AG04449 (cell line): ENCODE measurements around the gene COPS9.

ENCODE experiments used
- CTCF ChIA-PET: fragments of 350-600 bp; formaldehyde crosslinking; extraction: SDS; loops from one replicate; lab custom pipeline; 2021; ENCODE audit warnings: antibody characterized with exemption; lab: Yijun Ruan, JAX
- POLR2A ChIA-PET: fragments of 400-600, 350-600 bp; formaldehyde crosslinking; extraction: SDS; loops from one replicate; lab custom pipeline; 2020; ENCODE audit warnings: antibody characterized with exemption, inconsistent platforms; lab: Yijun Ruan, JAX
- DNase-seq: peaks from one replicate; pipeline ENCODE4 v3.0.0-alpha.2; 2010; ENCODE audit warnings: low read depth, low spot score
- H3K4me3 ChIP-seq: 2 replicates; pipeline ENCODE4 v1.5.1; 2011; ENCODE audit warnings: low read depth, mild to moderate bottlenecking, control low read depth, low read length
- TF ChIP-seq, protein P1 (sequence below): IDR thresholded peaks from one replicate; pipeline ENCODE4 v1.5.1; 2011; ENCODE audit warnings: mild to moderate bottlenecking, moderate library complexity, low read length, control low read depth, inconsistent platforms; ENCODE audit not compliant: insufficient read depth; ENCODE audit errors: missing control alignments

The COPS9 gene

DNA sequence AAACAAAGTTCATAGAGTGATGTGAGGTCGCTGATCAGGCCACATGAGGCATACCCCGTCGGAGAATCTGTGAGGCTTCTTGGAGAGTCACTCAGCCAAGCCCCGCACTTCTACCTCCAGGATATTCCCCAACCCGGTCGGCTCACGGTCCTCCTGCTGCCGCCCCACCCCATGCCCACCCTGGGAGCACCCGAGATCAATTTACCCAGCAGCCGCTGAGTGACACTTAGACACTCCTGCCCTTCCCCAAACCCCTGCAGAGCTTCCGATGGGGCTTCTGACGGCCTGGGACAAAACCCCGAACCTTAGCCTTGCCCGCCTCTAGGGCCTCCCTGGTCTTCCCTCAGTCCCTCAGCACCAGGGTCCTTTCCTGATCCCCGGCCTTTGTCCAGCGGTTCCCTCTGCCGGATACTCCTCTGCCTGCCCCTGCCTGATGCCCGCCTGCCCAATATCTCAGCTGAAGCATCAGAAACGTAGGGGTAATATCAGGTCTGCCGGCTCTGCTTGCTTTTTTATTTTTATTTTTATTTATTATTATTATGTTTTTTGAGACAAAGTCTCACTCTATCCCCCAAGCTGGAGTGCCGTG is 23.2 kb upstream of the COPS9 start:
- no peak for DNase-seq
- ChIA-PET CTCF (interaction anchor here (1.4 to 1.6 kb wide), 2 partner anchors 15 to 17 kb away, joined by 4 to 5 read pairs; no protein-coding TSS in a partner anchor), POLR2A (no interaction called here)
- TF ChIP-seq, protein P1, sequence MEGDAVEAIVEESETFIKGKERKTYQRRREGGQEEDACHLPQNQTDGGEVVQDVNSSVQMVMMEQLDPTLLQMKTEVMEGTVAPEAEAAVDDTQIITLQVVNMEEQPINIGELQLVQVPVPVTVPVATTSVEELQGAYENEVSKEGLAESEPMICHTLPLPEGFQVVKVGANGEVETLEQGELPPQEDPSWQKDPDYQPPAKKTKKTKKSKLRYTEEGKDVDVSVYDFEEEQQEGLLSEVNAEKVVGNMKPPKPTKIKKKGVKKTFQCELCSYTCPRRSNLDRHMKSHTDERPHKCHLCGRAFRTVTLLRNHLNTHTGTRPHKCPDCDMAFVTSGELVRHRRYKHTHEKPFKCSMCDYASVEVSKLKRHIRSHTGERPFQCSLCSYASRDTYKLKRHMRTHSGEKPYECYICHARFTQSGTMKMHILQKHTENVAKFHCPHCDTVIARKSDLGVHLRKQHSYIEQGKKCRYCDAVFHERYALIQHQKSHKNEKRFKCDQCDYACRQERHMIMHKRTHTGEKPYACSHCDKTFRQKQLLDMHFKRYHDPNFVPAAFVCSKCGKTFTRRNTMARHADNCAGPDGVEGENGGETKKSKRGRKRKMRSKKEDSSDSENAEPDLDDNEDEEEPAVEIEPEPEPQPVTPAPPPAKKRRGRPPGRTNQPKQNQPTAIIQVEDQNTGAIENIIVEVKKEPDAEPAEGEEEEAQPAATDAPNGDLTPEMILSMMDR = no peak
- no peak overlapping the region for H3K4me3 ChIP-seq

DNA sequence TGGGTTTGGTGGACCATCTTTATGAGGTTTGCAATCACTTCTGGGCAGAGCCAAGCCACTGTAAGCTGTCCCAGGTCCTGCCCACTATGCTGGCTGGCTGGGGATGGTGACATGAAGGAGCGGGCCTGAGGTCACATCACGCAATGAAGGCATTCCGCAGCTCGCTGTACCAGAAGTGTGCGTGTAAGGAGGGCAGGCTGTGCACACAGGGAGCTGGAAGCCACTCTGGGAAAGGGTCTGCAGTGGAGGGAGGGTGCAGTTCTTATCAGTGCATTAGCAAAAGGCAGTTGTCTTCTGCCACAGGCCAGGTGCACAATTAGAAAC is 21.0 kb upstream of the COPS9 start:
- TF ChIP-seq, protein P1 = no peak
- CTCF ChIA-PET = no interaction called here
- POLR2A ChIA-PET = no interaction called here
- H3K4me3 ChIP-seq = no peak overlapping the region
- DNase-seq = no peak

- ChIA-PET POLR2A (no interaction called here), CTCF (interaction anchor here (1.4 kb wide), 1 partner anchor 13 kb away, joined by 4 read pairs; no protein-coding TSS in a partner anchor)
- TF ChIP-seq, protein P1 = no peak
- H3K4me3 ChIP-seq = no peak overlapping the region
- no peak for DNase-seq
Measured at GRCh38 chr2:240156435-240157146, 20.5 kb upstream of the COPS9 start.

DNA sequence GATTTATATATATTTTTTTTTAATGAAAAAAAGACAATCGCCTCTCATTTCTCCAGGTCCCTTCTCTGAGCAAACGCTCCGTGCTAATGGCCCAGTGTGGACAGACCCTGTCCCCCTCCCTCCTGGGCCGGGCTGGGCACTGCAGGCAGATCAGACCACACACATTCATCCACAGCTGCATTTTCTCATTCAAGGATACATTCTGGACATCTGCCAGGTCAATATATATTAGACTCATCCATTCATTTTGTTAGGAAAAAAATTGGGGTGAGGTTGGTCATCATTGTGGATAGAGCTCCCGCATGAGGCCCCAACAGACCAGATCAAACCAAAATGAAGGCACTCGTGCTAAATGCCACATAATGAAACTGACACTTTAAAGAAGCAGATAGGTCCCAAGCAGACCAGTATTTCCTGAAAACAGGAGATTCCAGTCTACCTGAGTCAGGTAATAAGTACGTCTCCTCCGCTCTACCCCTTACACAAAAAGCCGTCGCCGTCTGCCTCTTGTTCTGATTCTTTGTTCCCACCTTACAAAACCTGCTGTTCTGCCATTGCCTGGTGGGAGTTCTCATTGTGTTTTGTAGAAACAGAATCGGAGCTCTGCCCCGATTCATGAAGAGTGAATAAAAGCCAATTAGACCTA is 19.8 kb upstream of the COPS9 start:
- POLR2A ChIA-PET = no interaction called here
- H3K4me3 ChIP-seq = no peak overlapping the region
- CTCF ChIA-PET = interaction anchor here (1.4 kb wide), 1 partner anchor 12 kb away, joined by 4 read pairs; no protein-coding TSS in a partner anchor
- no peak for DNase-seq
- TF ChIP-seq, protein P1 = no peak

DNA sequence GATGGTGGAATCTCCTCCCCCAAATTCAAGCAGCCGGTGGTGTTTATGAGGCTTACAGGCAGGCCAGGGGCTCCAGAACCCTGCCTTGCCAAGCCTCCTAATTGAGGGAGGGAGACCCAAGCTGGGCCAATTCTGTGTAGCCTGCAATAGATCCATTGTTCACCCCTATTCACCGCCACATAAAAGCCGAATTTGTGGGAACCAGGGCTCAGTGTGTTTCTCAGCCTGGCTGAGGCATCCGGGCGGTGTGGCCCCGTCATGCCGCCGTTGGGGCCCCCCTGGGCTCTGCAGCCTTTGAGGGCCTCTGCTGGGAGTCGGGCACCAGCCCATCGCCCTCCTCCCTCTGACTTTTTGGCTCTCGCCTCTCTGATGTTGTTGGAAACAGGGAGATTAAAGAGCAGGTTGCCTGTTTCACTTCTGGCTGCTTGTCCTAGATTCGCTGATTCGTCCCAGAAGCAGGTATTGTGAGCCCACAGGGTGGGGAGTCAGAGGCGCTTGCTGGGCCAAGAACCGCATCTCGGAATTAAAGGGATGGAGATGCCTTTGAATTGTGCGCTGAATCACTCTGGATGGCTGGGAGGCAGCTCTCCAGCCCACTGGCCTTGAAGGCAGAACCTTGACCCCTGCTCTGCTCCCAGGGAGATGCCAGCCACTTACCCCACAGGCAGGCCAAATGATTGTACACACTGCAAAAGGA is 19.1 kb upstream of the COPS9 start:
- no peak for DNase-seq
- ChIA-PET CTCF (interaction anchor here (1.4 kb wide), 2 partner anchors 11 to 12 kb away, joined by 4 to 7 read pairs; no protein-coding TSS in a partner anchor), POLR2A (no interaction called here)
- no peak overlapping the region for H3K4me3 ChIP-seq
- TF ChIP-seq, protein P1 = no peak
